ENCODE data around the gene PPM1B.
"Not testable (repeated sequence)": the region's sequence is repeated elsewhere in the genome, so short reads cannot be mapped to it uniquely, and the experiment has no call there.

PPM1B gene

DNA sequence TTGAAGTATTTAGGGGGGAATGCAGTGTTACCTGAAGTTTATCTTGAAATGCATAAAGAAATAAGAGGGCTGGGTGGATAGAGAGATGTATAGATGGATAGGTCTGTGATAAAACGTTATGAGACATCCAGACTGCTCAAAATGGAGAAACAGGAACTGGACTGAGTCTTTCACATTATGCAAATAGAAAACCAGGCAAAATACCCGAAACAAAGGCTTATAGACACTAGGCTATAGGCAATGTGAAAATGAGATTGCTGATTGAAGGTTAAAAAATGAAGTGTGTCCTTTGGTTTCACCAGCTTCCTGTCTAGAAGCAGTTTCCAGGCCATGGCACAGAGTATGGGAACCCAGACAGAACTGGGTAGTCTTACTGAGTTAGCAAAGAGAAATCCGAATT lies 81.7 kb downstream of the PPM1B start:
- Histone ChIP-seq H4K20me1 (ENCODE audit: control insufficient read depth, insufficient read depth, low read depth, low read length) (no peaks in the 10 kb centered on the region), H3K27ac (ENCODE audit: low read depth, low read length) (no peak overlapping the region), H3K4me2 (ENCODE audit: low read length) (no peak overlapping the region), H3K36me3 (ENCODE audit: control insufficient read depth, low read length) (no peaks in the 10 kb centered on the region), H3K4me3 (ENCODE audit: low read length) (no peak overlapping the region), H3K9me3 (ENCODE audit: control insufficient read depth, insufficient read depth, low read length) (no peaks in the 10 kb centered on the region), H3K9me2 (replicated peaks; ENCODE audit: control insufficient read depth, low read length) (no peaks in the 10 kb centered on the region), H3F3A (ENCODE audit: control insufficient read depth, insufficient read depth) (no peaks in the 10 kb centered on the region), H3K4me1 (ENCODE audit: control insufficient read depth, low read length) (peaks cover 3% of the 10 kb centered on the region; the same call in 1 of the 2 replicates), H3K79me2 (ENCODE audit: control insufficient read depth, low read length) (no peaks in the 10 kb centered on the region), H3K27me3 (ENCODE audit: control insufficient read depth, low read length) (no peaks in the 10 kb centered on the region)
- TF ChIP-seq, protein P1, sequence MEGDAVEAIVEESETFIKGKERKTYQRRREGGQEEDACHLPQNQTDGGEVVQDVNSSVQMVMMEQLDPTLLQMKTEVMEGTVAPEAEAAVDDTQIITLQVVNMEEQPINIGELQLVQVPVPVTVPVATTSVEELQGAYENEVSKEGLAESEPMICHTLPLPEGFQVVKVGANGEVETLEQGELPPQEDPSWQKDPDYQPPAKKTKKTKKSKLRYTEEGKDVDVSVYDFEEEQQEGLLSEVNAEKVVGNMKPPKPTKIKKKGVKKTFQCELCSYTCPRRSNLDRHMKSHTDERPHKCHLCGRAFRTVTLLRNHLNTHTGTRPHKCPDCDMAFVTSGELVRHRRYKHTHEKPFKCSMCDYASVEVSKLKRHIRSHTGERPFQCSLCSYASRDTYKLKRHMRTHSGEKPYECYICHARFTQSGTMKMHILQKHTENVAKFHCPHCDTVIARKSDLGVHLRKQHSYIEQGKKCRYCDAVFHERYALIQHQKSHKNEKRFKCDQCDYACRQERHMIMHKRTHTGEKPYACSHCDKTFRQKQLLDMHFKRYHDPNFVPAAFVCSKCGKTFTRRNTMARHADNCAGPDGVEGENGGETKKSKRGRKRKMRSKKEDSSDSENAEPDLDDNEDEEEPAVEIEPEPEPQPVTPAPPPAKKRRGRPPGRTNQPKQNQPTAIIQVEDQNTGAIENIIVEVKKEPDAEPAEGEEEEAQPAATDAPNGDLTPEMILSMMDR (IDR thresholded peaks at IDR 0.05; ENCODE audit: low read depth, low read length, poor library complexity, severe bottlenecking) = no peak
- no peak for TF ChIP-seq EZH2phosphoT487 (IDR thresholded peaks at IDR 0.05; ENCODE audit: borderline replicate concordance, low read length)

DNA sequence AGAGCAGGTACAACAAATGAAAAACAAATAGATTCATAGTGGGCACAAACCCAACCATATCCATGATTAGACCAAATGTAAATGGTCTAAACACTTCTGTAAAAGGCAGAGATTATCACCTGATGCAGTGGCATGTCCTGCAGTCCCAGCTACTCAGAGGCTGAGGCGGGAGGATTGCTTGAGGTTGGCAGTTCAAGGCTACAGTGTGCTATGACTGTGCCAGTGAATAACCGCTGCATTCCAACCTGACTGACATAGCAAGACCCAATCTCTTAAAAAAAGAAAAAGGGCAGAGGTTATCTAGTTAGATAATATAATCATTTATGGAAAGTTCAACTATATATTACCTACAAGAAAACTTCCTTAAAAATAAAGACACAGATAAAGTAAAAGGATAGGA lies 85.3 kb downstream of the PPM1B start:
- H3K9me2 ChIP-seq (replicated peaks; ENCODE audit: control insufficient read depth, low read length) = no peaks in the 10 kb centered on the region
- H4K20me1 ChIP-seq (ENCODE audit: control insufficient read depth, insufficient read depth, low read depth, low read length) = no peaks in the 10 kb centered on the region
- no peak overlapping the region for H3K4me3 ChIP-seq (ENCODE audit: low read length)
- TF ChIP-seq, protein P1 (IDR thresholded peaks at IDR 0.05; ENCODE audit: low read depth, low read length, poor library complexity, severe bottlenecking) = no peak
- no peak for TF ChIP-seq EZH2phosphoT487 (IDR thresholded peaks at IDR 0.05; ENCODE audit: borderline replicate concordance, low read length)
- 0 out of 2 replicates have a peak, but pooled peaks cover 4% of the 10 kb centered on the region for H3K27me3 ChIP-seq (ENCODE audit: control insufficient read depth, low read length)
- H3K9me3 ChIP-seq (ENCODE audit: control insufficient read depth, insufficient read depth, low read length) = no peaks in the 10 kb centered on the region
- H3K79me2 ChIP-seq (ENCODE audit: control insufficient read depth, low read length) = no peaks in the 10 kb centered on the region
- peaks cover 3% of the 10 kb centered on the region; the same call in 1 of the 2 replicates for H3K4me1 ChIP-seq (ENCODE audit: control insufficient read depth, low read length)
- no peak overlapping the region for H3K4me2 ChIP-seq (ENCODE audit: low read length)
- H3K36me3 ChIP-seq (ENCODE audit: control insufficient read depth, low read length) = no peaks in the 10 kb centered on the region
- no peak overlapping the region for H3K27ac ChIP-seq (ENCODE audit: low read depth, low read length)
- H3F3A ChIP-seq (ENCODE audit: control insufficient read depth, insufficient read depth) = no peaks in the 10 kb centered on the region

DNA sequence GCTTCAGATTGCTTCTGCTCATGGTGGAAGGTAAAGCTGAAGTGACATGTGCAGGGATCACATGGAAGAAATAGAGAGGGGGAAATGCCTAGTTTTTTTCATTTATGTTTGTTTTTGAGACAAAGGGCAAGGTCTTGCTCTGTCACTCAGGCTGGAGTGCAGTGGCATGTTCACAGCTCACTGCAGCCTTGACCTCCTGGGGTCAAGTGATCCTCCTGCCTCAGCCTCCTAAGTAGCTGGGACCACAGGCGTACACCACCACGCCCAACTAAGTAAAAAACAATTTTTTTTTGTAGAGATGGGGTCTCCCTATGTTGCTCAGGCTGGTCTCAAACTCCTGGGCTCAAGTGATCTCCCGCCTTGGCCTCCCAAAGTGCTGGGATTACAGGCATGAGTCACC lies 87.0 kb downstream of the PPM1B start:
- not testable (repeated sequence) for H3K9me3 ChIP-seq (ENCODE audit: control insufficient read depth, insufficient read depth, low read length); H3K79me2 ChIP-seq (ENCODE audit: control insufficient read depth, low read length); H3K4me2 ChIP-seq (ENCODE audit: low read length); H4K20me1 ChIP-seq (ENCODE audit: control insufficient read depth, insufficient read depth, low read depth, low read length); H3K36me3 ChIP-seq (ENCODE audit: control insufficient read depth, low read length); H3K9me2 ChIP-seq (replicated peaks; ENCODE audit: control insufficient read depth, low read length); H3K27ac ChIP-seq (ENCODE audit: low read depth, low read length); H3K4me1 ChIP-seq (ENCODE audit: control insufficient read depth, low read length); H3K4me3 ChIP-seq (ENCODE audit: low read length); H3F3A ChIP-seq (ENCODE audit: control insufficient read depth, insufficient read depth); H3K27me3 ChIP-seq (ENCODE audit: control insufficient read depth, low read length)

DNA sequence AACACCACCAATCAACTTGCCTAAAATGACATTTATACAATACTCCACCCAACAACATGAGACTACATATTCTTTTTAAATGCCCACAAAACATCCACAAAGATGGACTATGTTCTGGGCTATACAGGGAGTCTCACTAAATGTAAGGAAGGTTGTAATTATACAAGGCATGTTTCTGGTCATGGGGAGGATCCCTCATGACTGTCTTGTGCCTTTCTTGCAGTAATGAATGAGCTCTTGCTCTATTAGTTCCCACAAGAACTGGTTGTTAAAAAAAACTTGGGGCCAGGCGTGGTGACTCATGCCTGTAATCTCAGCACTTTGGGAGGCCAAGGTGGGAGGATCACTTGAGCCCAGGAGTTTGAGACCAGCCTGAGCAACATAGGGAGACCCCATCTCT lies 89.1 kb downstream of the PPM1B start:
- not testable (repeated sequence) for H3K9me3 ChIP-seq (ENCODE audit: control insufficient read depth, insufficient read depth, low read length); H3K4me2 ChIP-seq (ENCODE audit: low read length); H3K4me1 ChIP-seq (ENCODE audit: control insufficient read depth, low read length); H3K36me3 ChIP-seq (ENCODE audit: control insufficient read depth, low read length); H3K27me3 ChIP-seq (ENCODE audit: control insufficient read depth, low read length); H3K27ac ChIP-seq (ENCODE audit: low read depth, low read length); H3K79me2 ChIP-seq (ENCODE audit: control insufficient read depth, low read length); H3K4me3 ChIP-seq (ENCODE audit: low read length); H4K20me1 ChIP-seq (ENCODE audit: control insufficient read depth, insufficient read depth, low read depth, low read length); H3F3A ChIP-seq (ENCODE audit: control insufficient read depth, insufficient read depth); H3K9me2 ChIP-seq (replicated peaks; ENCODE audit: control insufficient read depth, low read length)
